ENCODE data around the gene ADRA2B. TPM values are rescaled to one million over a fixed set of nuclear protein-coding genes. Genes with fewer than 3 reads are reported as not detected.

ADRA2B gene
- total RNA-seq, 6 donors from 2014 or later = 0.15 to 1.0 (median 0.31) TPM

DNA sequence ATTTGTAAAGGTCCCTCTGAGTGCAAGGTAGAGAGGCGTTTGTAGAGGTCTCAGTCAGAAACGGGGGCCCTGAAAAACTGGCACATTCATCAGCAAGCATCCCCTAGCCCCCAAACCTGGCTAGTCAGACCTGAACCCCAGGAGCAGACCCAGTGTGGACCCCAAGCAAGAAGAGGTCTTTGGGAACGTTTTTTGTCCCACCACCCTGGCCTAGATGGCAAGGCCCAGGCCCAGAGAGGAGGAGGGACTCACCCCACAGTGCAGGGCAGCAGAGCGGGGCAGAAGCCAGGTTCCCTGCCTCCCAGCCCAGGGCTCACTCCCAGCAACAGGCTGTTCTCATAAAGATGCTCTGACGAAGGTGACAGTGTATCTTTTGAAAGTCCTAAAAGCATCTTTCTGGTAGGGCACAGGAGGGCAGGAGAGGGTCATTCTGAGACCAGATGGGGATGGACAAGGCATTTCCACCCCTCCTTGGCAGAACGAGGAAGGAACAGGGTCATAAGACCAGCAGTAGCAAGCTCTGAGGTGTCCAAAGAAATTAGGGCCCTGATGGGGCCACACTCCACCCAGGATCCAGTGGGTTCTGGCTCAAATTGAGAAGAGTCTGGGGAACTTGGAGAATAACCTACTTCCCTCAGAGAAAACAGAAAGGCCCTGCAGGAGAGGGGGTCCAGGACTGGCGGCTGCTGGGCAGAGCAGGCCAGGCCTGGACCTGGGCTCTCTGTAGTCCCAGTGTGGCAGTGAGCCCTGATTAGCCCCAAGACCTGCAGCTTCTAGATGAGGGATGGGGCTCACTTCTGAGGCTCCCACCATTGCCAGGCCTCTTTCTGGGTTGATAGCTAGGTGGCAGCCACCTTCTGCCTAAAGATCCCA, 18.2 kb downstream of the ADRA2B start:
- Histone ChIP-seq H3K27me3 (no peaks in the 10 kb centered on the region), H3K9me3 (no peaks in the 10 kb centered on the region), H3K27ac (peak overlapping the region in 1 of 4 donors; percentile 44), H3K4me3 (no peak overlapping the region), H3K36me3 (no peaks in the 10 kb centered on the region), H3K4me1 (no peaks in the 10 kb centered on the region)
- TF ChIP-seq, protein P1, sequence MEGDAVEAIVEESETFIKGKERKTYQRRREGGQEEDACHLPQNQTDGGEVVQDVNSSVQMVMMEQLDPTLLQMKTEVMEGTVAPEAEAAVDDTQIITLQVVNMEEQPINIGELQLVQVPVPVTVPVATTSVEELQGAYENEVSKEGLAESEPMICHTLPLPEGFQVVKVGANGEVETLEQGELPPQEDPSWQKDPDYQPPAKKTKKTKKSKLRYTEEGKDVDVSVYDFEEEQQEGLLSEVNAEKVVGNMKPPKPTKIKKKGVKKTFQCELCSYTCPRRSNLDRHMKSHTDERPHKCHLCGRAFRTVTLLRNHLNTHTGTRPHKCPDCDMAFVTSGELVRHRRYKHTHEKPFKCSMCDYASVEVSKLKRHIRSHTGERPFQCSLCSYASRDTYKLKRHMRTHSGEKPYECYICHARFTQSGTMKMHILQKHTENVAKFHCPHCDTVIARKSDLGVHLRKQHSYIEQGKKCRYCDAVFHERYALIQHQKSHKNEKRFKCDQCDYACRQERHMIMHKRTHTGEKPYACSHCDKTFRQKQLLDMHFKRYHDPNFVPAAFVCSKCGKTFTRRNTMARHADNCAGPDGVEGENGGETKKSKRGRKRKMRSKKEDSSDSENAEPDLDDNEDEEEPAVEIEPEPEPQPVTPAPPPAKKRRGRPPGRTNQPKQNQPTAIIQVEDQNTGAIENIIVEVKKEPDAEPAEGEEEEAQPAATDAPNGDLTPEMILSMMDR (IDR thresholded peaks at IDR 0.05) = no peak
- no peak for TF ChIP-seq EP300 (IDR thresholded peaks at IDR 0.05)
- TF ChIP-seq POLR2A (IDR thresholded peaks at IDR 0.05) = no peak
- TF ChIP-seq POLR2AphosphoS5 (IDR thresholded peaks at IDR 0.05) = no peak
- 79 to 83% methylated on average over 5 to 7 of the region's 7 CpGs for WGBS, 2 donors
- DNase-seq (no peak), ATAC-seq (ENCODE audit: low FRiP score in 2 of 2) (no peak)

DNA sequence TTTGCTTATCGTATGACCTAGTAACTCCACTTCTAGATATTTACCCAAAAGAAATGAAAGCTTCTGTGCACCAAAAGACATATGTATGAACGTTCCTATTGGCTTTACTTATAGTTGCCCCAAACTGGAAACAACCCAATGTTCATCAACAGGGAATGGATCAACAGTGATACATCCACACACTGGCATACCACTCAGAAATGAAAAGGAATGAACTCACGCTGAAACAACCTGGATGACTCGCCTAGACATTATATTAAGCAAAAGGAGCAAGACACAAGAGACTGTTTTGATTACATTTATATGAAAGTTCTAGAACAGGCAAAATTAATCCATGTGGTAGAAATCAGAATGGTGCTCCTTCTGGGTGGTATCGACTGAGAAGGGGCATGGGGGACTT, 18.9 kb downstream of the ADRA2B start:
- no peak for TF ChIP-seq POLR2A (IDR thresholded peaks at IDR 0.05)
- TF ChIP-seq, protein P1 (IDR thresholded peaks at IDR 0.05) = no peak
- TF ChIP-seq EP300 (IDR thresholded peaks at IDR 0.05) = no peak
- no peak for TF ChIP-seq POLR2AphosphoS5 (IDR thresholded peaks at IDR 0.05)
- no peaks in the 10 kb centered on the region for H3K27me3 ChIP-seq
- no peaks in the 10 kb centered on the region for H3K4me1 ChIP-seq
- DNase-seq = no peak
- ATAC-seq (ENCODE audit: low FRiP score in 2 of 2) = no peak
- no peaks in the 10 kb centered on the region for H3K9me3 ChIP-seq
- H3K27ac ChIP-seq = no peak overlapping the region
- whole genome bisulfite sequencing, 2 donors = 83 to 87% methylated on average over 5 of the region's 5 CpGs
- H3K4me3 ChIP-seq = no peak overlapping the region
- no peaks in the 10 kb centered on the region for H3K36me3 ChIP-seq

DNA sequence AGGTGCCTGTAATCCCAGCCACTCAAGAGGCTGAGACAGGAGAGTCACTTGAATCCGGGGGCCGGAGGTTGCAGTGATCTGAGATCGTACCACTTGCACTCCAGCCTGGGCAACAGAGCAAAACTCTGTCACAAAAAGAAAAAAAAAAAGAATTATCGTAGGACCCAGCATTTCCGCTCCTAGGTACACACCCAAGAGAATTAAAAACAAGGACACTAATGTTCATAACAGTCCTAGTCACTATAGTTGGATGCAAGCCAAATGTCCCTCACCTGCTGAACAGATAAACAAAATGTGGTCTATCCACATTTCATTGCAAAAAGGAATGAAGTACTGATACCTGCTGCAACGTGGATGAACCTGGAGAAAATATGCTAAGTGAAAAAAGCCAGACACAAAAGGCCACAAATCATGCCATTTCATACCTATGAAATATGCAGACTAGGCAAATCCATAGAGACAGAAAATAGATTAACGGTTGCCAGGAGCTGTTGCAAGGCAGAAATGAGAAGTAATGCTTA, 21.2 kb downstream of the ADRA2B start:
- no peaks in the 10 kb centered on the region for H3K4me1 ChIP-seq
- H3K27me3 ChIP-seq = no peaks in the 10 kb centered on the region
- no peaks in the 10 kb centered on the region for H3K9me3 ChIP-seq
- no peak overlapping the region for H3K4me3 ChIP-seq
- 64 to 66% methylated on average over 7 of the region's 7 CpGs for WGBS, 2 donors
- H3K27ac ChIP-seq = no peak overlapping the region
- ATAC-seq (ENCODE audit: low FRiP score in 2 of 2) (no peak), DNase-seq (no peak)
- TF ChIP-seq POLR2AphosphoS5 (IDR thresholded peaks at IDR 0.05) (no peak), EP300 (IDR thresholded peaks at IDR 0.05) (no peak), POLR2A (IDR thresholded peaks at IDR 0.05) (no peak)
- TF ChIP-seq, protein P1 (IDR thresholded peaks at IDR 0.05) = no peak
- H3K36me3 ChIP-seq = no peaks in the 10 kb centered on the region

DNA sequence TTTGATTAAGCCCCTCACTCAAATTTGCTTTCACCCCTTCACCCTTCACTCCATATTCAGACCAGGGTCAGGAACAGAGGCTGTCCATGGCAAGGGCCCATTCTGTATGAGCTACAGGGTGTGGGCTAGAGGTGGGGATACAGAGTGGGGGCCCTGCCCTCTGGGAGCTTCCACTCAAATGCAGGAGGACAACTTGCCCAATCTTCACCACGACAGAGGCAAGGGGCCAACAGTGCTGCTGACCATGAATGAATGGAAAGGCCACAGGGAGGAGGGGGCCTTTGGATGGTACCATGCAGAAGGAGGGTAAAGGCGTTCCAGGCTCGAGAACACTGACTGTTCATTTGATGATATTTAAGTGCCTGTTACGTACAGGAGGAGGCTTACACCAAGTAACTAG, 22.8 kb downstream of the ADRA2B start:
- Histone ChIP-seq H3K4me3 (no peak overlapping the region), H3K27me3 (no peaks in the 10 kb centered on the region), H3K36me3 (no peaks in the 10 kb centered on the region), H3K9me3 (no peaks in the 10 kb centered on the region), H3K27ac (no peak overlapping the region), H3K4me1 (no peaks in the 10 kb centered on the region)
- DNase-seq (no peak), ATAC-seq (ENCODE audit: low FRiP score in 2 of 2) (no peak)
- 85 to 95% methylated on average over 4 of the region's 4 CpGs for WGBS, 2 donors
- TF ChIP-seq POLR2AphosphoS5 (IDR thresholded peaks at IDR 0.05) (no peak), EP300 (IDR thresholded peaks at IDR 0.05) (no peak), POLR2A (IDR thresholded peaks at IDR 0.05) (no peak)
- TF ChIP-seq, protein P1 (IDR thresholded peaks at IDR 0.05) = no peak

Measured in upper lobe of left lung (tissue), 6 donors.